ENCODE measurements around the gene TRIM22.
A peak's percentile ranks its signal among the peaks of the same experiment; 100 is the strongest.
"Not testable (repeated sequence)": the region's sequence is repeated elsewhere in the genome, so short reads cannot be mapped to it uniquely, and the experiment has no call there.

TRIM22 gene

GRCh38 chr11:5701055-5701577, 11.5 kb downstream of the TRIM22 start:
- Mint-ChIP-seq H3K4me3 (no peak overlapping the region), H3K9me3 (no peaks in the 10 kb centered on the region), H3K4me1 (peaks cover 74% of the 10 kb centered on the region), H3K36me3 (ENCODE audit: low read depth) (peaks cover 66% of the 10 kb centered on the region), H3K27ac (peak overlapping the region; percentile 38), H3K27me3 (no peaks in the 10 kb centered on the region)
- DNase-seq (no peak), ATAC-seq (no peak)

GRCh38 chr11:5703741-5704536, 14.3 kb downstream of the TRIM22 start:
- Mint-ChIP-seq H3K36me3 (ENCODE audit: low read depth) (peaks cover 58% of the 10 kb centered on the region), H3K27me3 (no peaks in the 10 kb centered on the region), H3K4me1 (peaks cover 53% of the 10 kb centered on the region), H3K4me3 (no peak overlapping the region), H3K9me3 (no peaks in the 10 kb centered on the region), H3K27ac (peak overlapping the region; percentile 39)
- DNase-seq (no peak), ATAC-seq (no peak)

GRCh38 chr11:5705688-5706087, 16.1 kb downstream of the TRIM22 start:
- Mint-ChIP-seq H3K4me3 (no peak overlapping the region), H3K27ac (peak overlapping the region; percentile 10), H3K36me3 (ENCODE audit: low read depth) (peaks cover 56% of the 10 kb centered on the region), H3K27me3 (no peaks in the 10 kb centered on the region), H3K9me3 (no peaks in the 10 kb centered on the region), H3K4me1 (peaks cover 39% of the 10 kb centered on the region)
- ATAC-seq (no peak), DNase-seq (no peak)

- H3K4me3 Mint-ChIP-seq, result no peak overlapping the region
- no peaks in the 10 kb centered on the region for H3K27me3 Mint-ChIP-seq
- H3K36me3 Mint-ChIP-seq (ENCODE audit: low read depth), result peaks cover 12% of the 10 kb centered on the region
- ATAC-seq (no peak), DNase-seq (no peak)
- H3K9me3 Mint-ChIP-seq, result no peaks in the 10 kb centered on the region
- H3K4me1 Mint-ChIP-seq, result peaks cover 3% of the 10 kb centered on the region
- no peak overlapping the region for H3K27ac Mint-ChIP-seq
Measured at GRCh38 chr11:5712507-5712906, 22.9 kb downstream of the TRIM22 start.

- DNase-seq (no peak), ATAC-seq (no peak)
- H3K9me3 Mint-ChIP-seq, result peaks cover 3% of the 10 kb centered on the region
- peaks cover 3% of the 10 kb centered on the region for H3K4me1 Mint-ChIP-seq
- no peak overlapping the region for H3K27ac Mint-ChIP-seq
- no peaks in the 10 kb centered on the region for H3K27me3 Mint-ChIP-seq
- peaks cover 8% of the 10 kb centered on the region for H3K36me3 Mint-ChIP-seq (ENCODE audit: low read depth)
- no peak overlapping the region for H3K4me3 Mint-ChIP-seq
Measured at GRCh38 chr11:5713695-5714094, 24.1 kb downstream of the TRIM22 start.

- not testable (repeated sequence) for H3K27ac Mint-ChIP-seq, H3K27me3 Mint-ChIP-seq, ATAC-seq
Measured at GRCh38 chr11:5716518-5716917, 26.9 kb downstream of the TRIM22 start.

GRCh38 chr11:5719703-5720495, 30.3 kb downstream of the TRIM22 start:
- Mint-ChIP-seq H3K36me3 (ENCODE audit: low read depth) (no peaks in the 10 kb centered on the region), H3K9me3 (peaks cover 3% of the 10 kb centered on the region), H3K4me1 (no peaks in the 10 kb centered on the region), H3K27me3 (no peaks in the 10 kb centered on the region), H3K27ac (no peak overlapping the region), H3K4me3 (no peak overlapping the region)
- no peak for ATAC-seq
- DNase-seq, result no peak

More at GRCh38 chr11:5716518-5716917, 26.9 kb downstream of the TRIM22 start:
- not testable (repeated sequence) for H3K9me3 Mint-ChIP-seq; H3K4me1 Mint-ChIP-seq; DNase-seq; H3K36me3 Mint-ChIP-seq (ENCODE audit: low read depth); H3K4me3 Mint-ChIP-seq

- ATAC-seq (no peak), DNase-seq (no peak)
- no peaks in the 10 kb centered on the region for H3K4me1 Mint-ChIP-seq
- H3K36me3 Mint-ChIP-seq (ENCODE audit: low read depth), result no peaks in the 10 kb centered on the region
- no peaks in the 10 kb centered on the region for H3K27me3 Mint-ChIP-seq
- H3K4me3 Mint-ChIP-seq, result no peak overlapping the region
- peaks cover 3% of the 10 kb centered on the region for H3K9me3 Mint-ChIP-seq
- H3K27ac Mint-ChIP-seq, result no peak overlapping the region
Measured at GRCh38 chr11:5722622-5723021, 33.0 kb downstream of the TRIM22 start.

- Mint-ChIP-seq H3K9me3 (no peaks in the 10 kb centered on the region), H3K4me1 (no peaks in the 10 kb centered on the region), H3K27me3 (no peaks in the 10 kb centered on the region), H3K27ac (no peak overlapping the region), H3K4me3 (no peak overlapping the region), H3K36me3 (ENCODE audit: low read depth) (no peaks in the 10 kb centered on the region)
- ATAC-seq, result no peak
- no peak for DNase-seq
Measured at GRCh38 chr11:5726351-5726750, 36.8 kb downstream of the TRIM22 start.

GRCh38 chr11:5727691-5728090, 38.1 kb downstream of the TRIM22 start:
- no peaks in the 10 kb centered on the region for H3K36me3 Mint-ChIP-seq (ENCODE audit: low read depth)
- H3K4me3 Mint-ChIP-seq, result no peak overlapping the region
- no peak for DNase-seq
- no peak for ATAC-seq
- H3K27me3 Mint-ChIP-seq, result no peaks in the 10 kb centered on the region
- H3K27ac Mint-ChIP-seq, result no peak overlapping the region
- H3K4me1 Mint-ChIP-seq, result no peaks in the 10 kb centered on the region
- no peaks in the 10 kb centered on the region for H3K9me3 Mint-ChIP-seq

- no peak for ATAC-seq
- Mint-ChIP-seq H3K4me3 (no peak within 1 kb of the TSS), H3K27me3 (no peaks in the 10 kb centered on the region), H3K9me3 (peaks cover 17% of the 10 kb centered on the region), H3K27ac (no peak within 1 kb of the TSS), H3K4me1 (no peaks in the 10 kb centered on the region), H3K36me3 (ENCODE audit: low read depth) (peaks cover 4% of the 10 kb centered on the region)
- DNase-seq, result no peak
Measured at GRCh38 chr11:5736396-5736795, 46.8 kb downstream of the TRIM22 start, which contains the start of gene OR56B1. TSS of gene OR56B1 (plus strand) at chr11:5736448. CDS start at chr11:5736517, 69 bp downstream.

GRCh38 chr11:5737091-5737490, 47.5 kb downstream of the TRIM22 start:
- Mint-ChIP-seq H3K36me3 (ENCODE audit: low read depth) (peaks cover 6% of the 10 kb centered on the region), H3K27me3 (no peaks in the 10 kb centered on the region), H3K9me3 (peaks cover 24% of the 10 kb centered on the region), H3K4me3 (no peak overlapping the region), H3K27ac (no peak overlapping the region), H3K4me1 (no peaks in the 10 kb centered on the region)
- ATAC-seq (no peak), DNase-seq (no peak)

- no peak overlapping the region for H3K27ac Mint-ChIP-seq
- ATAC-seq, result no peak
- H3K27me3 Mint-ChIP-seq, result no peaks in the 10 kb centered on the region
- H3K9me3 Mint-ChIP-seq, result peaks cover 27% of the 10 kb centered on the region
- no peaks in the 10 kb centered on the region for H3K4me1 Mint-ChIP-seq
- peaks cover 6% of the 10 kb centered on the region for H3K36me3 Mint-ChIP-seq (ENCODE audit: low read depth)
- H3K4me3 Mint-ChIP-seq, result no peak overlapping the region
- DNase-seq, result no peak
Measured at GRCh38 chr11:5737670-5738392, 48.2 kb downstream of the TRIM22 start.

GRCh38 chr11:5738431-5738830, 48.8 kb downstream of the TRIM22 start:
- peaks cover 6% of the 10 kb centered on the region for H3K36me3 Mint-ChIP-seq (ENCODE audit: low read depth)
- no peak overlapping the region for H3K27ac Mint-ChIP-seq
- no peak for DNase-seq
- no peaks in the 10 kb centered on the region for H3K27me3 Mint-ChIP-seq
- H3K4me3 Mint-ChIP-seq, result no peak overlapping the region
- peaks cover 27% of the 10 kb centered on the region for H3K9me3 Mint-ChIP-seq
- ATAC-seq, result no peak
- no peaks in the 10 kb centered on the region for H3K4me1 Mint-ChIP-seq
